Cardiac fibroblast (primary cell): ENCODE data around the gene IGF2R.
A peak's percentile ranks its signal among the peaks of the same experiment; 100 is the strongest.
"Not testable (repeated sequence)": the region's sequence is repeated elsewhere in the genome, so short reads cannot be mapped to it uniquely, and the experiment has no call there.

Source experiments
- DNase-seq, 2 donors: peaks; one replicate each; pipeline versions ENCODE4 v3.0.0 to v3.0.0-alpha.2; 2010; ENCODE audit warnings: low read depth in 2 of 2
- H3K4me3 ChIP-seq, 2 donors: replicated peaks in 1 of 2; 1 replicate in 1 of 2; 2 replicates in 1 of 2; pipeline ENCODE4 v1.5.1; 2011; ENCODE audit warnings: low read depth in 2 of 2, low read length in 2 of 2, mild to moderate bottlenecking in 2 of 2, moderate library complexity in 1 of 2
- CTCF ChIP-seq: IDR thresholded peaks from one replicate; pipeline ENCODE4 v1.5.1; 2011; ENCODE audit warnings: low read depth, mild to moderate bottlenecking, low read length, inconsistent platforms

Gene IGF2R

GRCh38 chr6:160106010-160106409 lies 137.1 kb downstream of the IGF2R start:
- TF ChIP-seq CTCF = no peak
- no peak for DNase-seq
- no peak overlapping the region for H3K4me3 ChIP-seq

- no peak overlapping the region for H3K4me3 ChIP-seq
- no peak for DNase-seq
- no peak for TF ChIP-seq CTCF
These were observed 137.8 kb downstream of the IGF2R start for GRCh38 chr6:160106701-160107100.

GRCh38 chr6:160108077-160108476 lies 139.2 kb downstream of the IGF2R start:
- no peak overlapping the region for H3K4me3 ChIP-seq
- DNase-seq = no peak
- no peak for TF ChIP-seq CTCF

GRCh38 chr6:160110586-160111123 lies 141.8 kb downstream of the IGF2R start:
- H3K4me3 ChIP-seq = no peak overlapping the region
- no peak for TF ChIP-seq CTCF
- DNase-seq = peak in 1 of 2 donors; percentile 17

- TF ChIP-seq CTCF = no peak
- DNase-seq = no peak
- no peak overlapping the region for H3K4me3 ChIP-seq
These were observed 142.9 kb downstream of the IGF2R start for GRCh38 chr6:160111806-160112205.

- no peak for DNase-seq
- H3K4me3 ChIP-seq = no peak overlapping the region
- TF ChIP-seq CTCF = no peak
These were observed 143.9 kb downstream of the IGF2R start for GRCh38 chr6:160112628-160113299.

- DNase-seq, H3K4me3 ChIP-seq: not testable (repeated sequence)
These were observed 145.7 kb downstream of the IGF2R start for GRCh38 chr6:160114536-160114935.
